GM12878 (cell line): ENCODE measurements around the gene ARHGAP9. TPM values are rescaled to one million over a fixed set of nuclear protein-coding genes. Genes with fewer than 3 reads are reported as not detected.
A peak's percentile ranks its signal among the peaks of the same experiment; 100 is the strongest.

Experiments
- ATF3 ChIP-seq: IDR thresholded peaks from 2 replicates; pipeline ENCODE4 v1.6.1; 2011; ENCODE audit warnings: low read depth, mild to moderate bottlenecking, low read length, moderate library complexity, borderline replicate concordance; ENCODE audit errors: extremely low read depth
- BCL11A ChIP-seq: IDR thresholded peaks from 2 replicates; pipeline ENCODE4 v1.6.1; 2011; ENCODE audit warnings: low read depth, low read length
- CBFB ChIP-seq: IDR thresholded peaks from 2 replicates; pipeline ENCODE4 v1.6.1; 2016; ENCODE audit warnings: antibody characterized with exemption, low read depth
- CHD2 ChIP-seq: IDR thresholded peaks from 2 replicates; pipeline ENCODE4 v1.6.1; 2011; ENCODE audit warnings: low read depth, low read length, improper control_type of control experiment, borderline replicate concordance
- E2F4 ChIP-seq: IDR thresholded peaks from 2 replicates; pipeline ENCODE4 v1.6.1; 2012; ENCODE audit warnings: low read depth, low read length, improper control_type of control experiment
- E4F1 ChIP-seq: fragments of 450-650 bp; IDR thresholded peaks from 2 replicates; pipeline ENCODE4 v1.6.1; 2018; ENCODE audit warnings: borderline replicate concordance, mild to moderate bottlenecking; ENCODE audit not compliant: partially characterized antibody
- EED ChIP-seq: sonication (generic); IDR thresholded peaks from 2 replicates; pipeline ENCODE4 v1.6.1; 2016; ENCODE audit warnings: antibody characterized with exemption, low read depth
- EP300 ChIP-seq, 2 experiments: fragments of 150-350 bp in 1 of 2; IDR thresholded peaks; 2 replicates each; pipeline ENCODE4 v1.6.1; 2011 to 2012; ENCODE audit warnings: low read depth in 2 of 2, low read length in 2 of 2, borderline replicate concordance in 1 of 2, improper control_type of control experiment in 1 of 2, inconsistent platforms in 1 of 2; ENCODE audit not compliant: control insufficient read depth in 1 of 2
- FOS ChIP-seq: IDR thresholded peaks from 3 replicates; pipeline ENCODE4 v1.6.1; 2011; ENCODE audit warnings: borderline replicate concordance; ENCODE audit not compliant: insufficient read length; ENCODE audit errors: extremely low read depth
- KLF5 ChIP-seq: fragments of 450-650 bp; IDR thresholded peaks from 2 replicates; pipeline ENCODE4 v1.6.1; 2014; ENCODE audit warnings: mild to moderate bottlenecking; ENCODE audit not compliant: partially characterized antibody
- MTA3 ChIP-seq: IDR thresholded peaks from 2 replicates; pipeline ENCODE4 v1.6.1; 2012; ENCODE audit warnings: low read length, inconsistent platforms, borderline replicate concordance
- NR2C2 ChIP-seq: IDR thresholded peaks from 2 replicates; pipeline ENCODE4 v1.6.1; 2011; ENCODE audit warnings: borderline replicate concordance, low read depth; ENCODE audit not compliant: control insufficient read depth, insufficient read length
- POU2F2 ChIP-seq: IDR thresholded peaks from 3 replicates; pipeline ENCODE4 v1.6.1; 2011; ENCODE audit warnings: low read depth, mild to moderate bottlenecking, low read length, borderline replicate concordance
- PRDM15 ChIP-seq: fragments of 450-650 bp; formaldehyde crosslinking; IDR thresholded peaks from 2 replicates; pipeline ENCODE4 v1.4.0; 2020; ENCODE audit warnings: mild to moderate bottlenecking, moderate library complexity
- RELB ChIP-seq: fragments of 450-650 bp; IDR thresholded peaks from 2 replicates; pipeline ENCODE4 v1.6.1; 2017; ENCODE audit warnings: low read depth, mild to moderate bottlenecking, moderate library complexity
- SP1 ChIP-seq: IDR thresholded peaks from one replicate; pipeline ENCODE4 v1.6.1; 2011; ENCODE audit warnings: low read depth, low read length
- SREBF1 ChIP-seq: IDR thresholded peaks from 2 replicates; pipeline ENCODE4 v1.6.1; 2012; ENCODE audit warnings: mild to moderate bottlenecking, low read length
- SRF ChIP-seq, 2 experiments: IDR thresholded peaks; 2 replicates each; pipeline ENCODE4 v1.6.1; 2011; ENCODE audit warnings: low read depth in 2 of 2, low read length in 2 of 2, mild to moderate bottlenecking in 1 of 2, moderate library complexity in 1 of 2
- ZNF24 ChIP-seq: fragments of 450-650 bp; IDR thresholded peaks from 2 replicates; pipeline ENCODE4 v1.6.1; 2017; ENCODE audit warnings: antibody characterized with exemption, mild to moderate bottlenecking
- ZNF622 ChIP-seq: fragments of 450-650 bp; IDR thresholded peaks from 2 replicates; pipeline ENCODE4 v1.6.1; 2017; ENCODE audit warnings: mild to moderate bottlenecking, inconsistent platforms
- polyA plus RNA-seq, 11 experiments: library from polyadenylated mRNA; depleted of rRNA in 4 of 11; unstranded in 6 of 11; stranded (reverse) in 5 of 11; fragments of >200 nt; fragmentation: Nextera tagmentation in 4 of 11; fragmentation: Illumina TruSeq in 1 of 11; extraction: Ambion mirVana in 4 of 11; extraction: Trizol in 1 of 11; gene quantifications; 1 replicate in 1 of 11; 2 replicates in 10 of 11; pipeline versions ENCODE4 v1.2.1 to v1.2.3, GENCODE V29; 2011 to 2016; ENCODE audit warnings: inconsistent platforms in 2 of 11, missing spikeins in 2 of 11, low read depth in 1 of 11
- total RNA-seq, 4 experiments: library from RNA; depleted of rRNA in 3 of 4; stranded (reverse); fragments of >200 nt in 3 of 4; fragmentation: Illumina TruSeq in 1 of 4; extraction: Trizol in 1 of 4; gene quantifications; 2 replicates each; pipeline versions ENCODE4 v1.2.1 to v1.2.3, GENCODE V29; 2013 to 2021

The ARHGAP9 gene
- total and polyA plus RNA-seq, 10 of the 15 experiments (the other 5 are each of a cell fraction or from before 2014, with no cell fraction given): 19.5 to 102 (median 76.8) TPM

- TF ChIP-seq PRDM15 (CRISPR knock-in tag): no peak
- no peak for TF ChIP-seq NR2C2
- TF ChIP-seq CHD2: no peak
- peak; percentile 52; the same call in 1 of the 2 replicates for TF ChIP-seq CBFB
- TF ChIP-seq EP300 (IDR thresholded peaks at IDR 0.05; ENCODE audit: borderline replicate concordance in 1 of 2, control insufficient read depth in 1 of 2, low read depth in 2 of 2, low read length in 2 of 2): no peak
- TF ChIP-seq RELB: no peak
- no peak for TF ChIP-seq ATF3
- no peak for TF ChIP-seq SREBF1
- no peak for TF ChIP-seq ZNF622
- TF ChIP-seq SP1: peak; percentile 13
- TF ChIP-seq EED: peak; percentile 45; the same call in 1 of the 2 replicates
- TF ChIP-seq MTA3: no peak
- no peak for TF ChIP-seq KLF5
- no peak for TF ChIP-seq E4F1
- no peak for TF ChIP-seq BCL11A
- TF ChIP-seq ZNF24: no peak
- no peak for TF ChIP-seq FOS
- peak; percentile 48 to 73; a peak in 2 of 4 replicates for TF ChIP-seq SRF (IDR thresholded peaks at IDR 0.05; ENCODE audit: low read depth in 2 of 2, low read length in 2 of 2)
- TF ChIP-seq POU2F2: no peak; the same call in 2 of the 3 replicates
- no peak for TF ChIP-seq E2F4
Measured at GRCh38 chr12:57479376-57480115, at the start of gene ARHGAP9 (continued).
